ENCODE data around the gene BSN.

Gene BSN

GRCh38 chr3:49602877-49603411 is 48.7 kb downstream of the BSN start:
- no peak for DNase-seq

GRCh38 chr3:49606427-49606826 is 52.1 kb downstream of the BSN start:
- no peak for DNase-seq

- DNase-seq = no peak
These were observed 52.9 kb downstream of the BSN start for GRCh38 chr3:49607105-49607591.

- no peak for DNase-seq
These were observed 53.5 kb downstream of the BSN start for GRCh38 chr3:49607796-49608195.

- no peak for DNase-seq
These were observed 55.0 kb downstream of the BSN start for GRCh38 chr3:49609314-49609713.

GRCh38 chr3:49609815-49610214 is 55.5 kb downstream of the BSN start:
- DNase-seq = no peak

- DNase-seq = no peak
These were observed 56.5 kb downstream of the BSN start for GRCh38 chr3:49610666-49611280.

- no peak for DNase-seq
These were observed 57.0 kb downstream of the BSN start for GRCh38 chr3:49611291-49611690.

- DNase-seq = no peak
These were observed 57.4 kb downstream of the BSN start for GRCh38 chr3:49611719-49612118.

- no peak for DNase-seq
These were observed 60.7 kb downstream of the BSN start for GRCh38 chr3:49614936-49615335.

- no peak for DNase-seq
These were observed 61.8 kb downstream of the BSN start for GRCh38 chr3:49616061-49616460.

GRCh38 chr3:49616491-49616941 is 62.2 kb downstream of the BSN start:
- no peak for DNase-seq

- no peak for DNase-seq
These were observed 63.2 kb downstream of the BSN start for GRCh38 chr3:49617390-49618013.

GRCh38 chr3:49618412-49618811 is 64.1 kb downstream of the BSN start:
- DNase-seq = no peak

GRCh38 chr3:49619649-49620048 is 65.4 kb downstream of the BSN start:
- DNase-seq = no peak

GRCh38 chr3:49620728-49621127 is 66.5 kb downstream of the BSN start:
- no peak for DNase-seq

GRCh38 chr3:49623071-49623470 is 68.8 kb downstream of the BSN start:
- no peak for DNase-seq

- no peak for DNase-seq
These were observed 70.8 kb downstream of the BSN start for GRCh38 chr3:49625071-49625470.

GRCh38 chr3:49626101-49626581 is 71.9 kb downstream of the BSN start:
- DNase-seq = no peak

- DNase-seq = no peak
These were observed 72.5 kb downstream of the BSN start for GRCh38 chr3:49626796-49627195.

- no peak for DNase-seq
These were observed 73.4 kb downstream of the BSN start for GRCh38 chr3:49627634-49628033.

GRCh38 chr3:49628249-49628648 is 74.0 kb downstream of the BSN start:
- DNase-seq = no peak

GRCh38 chr3:49629451-49629850 is 75.2 kb downstream of the BSN start:
- no peak for DNase-seq

- no peak for DNase-seq
These were observed 75.6 kb downstream of the BSN start for GRCh38 chr3:49629866-49630265.
